Heart left ventricle (tissue), 16 donors: ENCODE results near the gene RNF183. TPM values are rescaled to one million over a fixed set of nuclear protein-coding genes. Genes with fewer than 3 reads are reported as not detected.

ENCODE experiments used
- ATAC-seq, 4 donors: fragments of 200-7000 bp; cut with Tn5 transposase; one replicate each; pipeline ENCODE4 v1.9.1; 2020 to 2022; ENCODE audit warnings: moderate library complexity in 4 of 4, mild to moderate bottlenecking in 3 of 4, moderate number of reproducible peaks in 1 of 4
- DNase-seq, 5 donors: peaks; one replicate each; pipeline ENCODE4 v3.0.0-alpha.2; 2020
- H3K27ac ChIP-seq, 12 donors: fragments of 200-600 bp; sonication (generic) in 4 of 12; one replicate each; pipeline versions ENCODE4 v1.5.0 to v1.8.0; 2016 to 2022; ENCODE audit warnings: mild to moderate bottlenecking in 2 of 12
- H3K27me3 ChIP-seq, 9 donors: fragments of 200-600 bp; sonication (generic) in 2 of 9; one replicate each; pipeline versions ENCODE4 v1.5.1 to v1.8.0; 2016 to 2022; ENCODE audit warnings: mild to moderate bottlenecking in 3 of 9
- H3K36me3 ChIP-seq, 9 donors: fragments of 200-600 bp; sonication (generic) in 2 of 9; one replicate each; pipeline versions ENCODE4 v1.5.0 to v1.8.0; 2018 to 2022; ENCODE audit warnings: mild to moderate bottlenecking in 2 of 9
- H3K4me1 ChIP-seq, 12 donors: fragments of 200-600 bp; sonication (generic) in 4 of 12; one replicate each; pipeline versions ENCODE4 v1.5.0 to v1.8.0; 2016 to 2022; ENCODE audit warnings: mild to moderate bottlenecking in 3 of 12
- H3K4me3 ChIP-seq, 12 donors: fragments of 200-600 bp; sonication (generic) in 4 of 12; one replicate each; pipeline versions ENCODE4 v1.5.0 to v1.8.0; 2017 to 2022; ENCODE audit warnings: mild to moderate bottlenecking in 9 of 12, moderate library complexity in 4 of 12
- H3K9me3 ChIP-seq, 12 donors: fragments of 200-600 bp; sonication (generic) in 4 of 12; one replicate each; pipeline versions ENCODE4 v1.5.0 to v1.8.0; 2016 to 2022; ENCODE audit warnings: mild to moderate bottlenecking in 1 of 12
- CTCF ChIP-seq, 12 donors: fragments of 200-600 bp; sonication (generic) in 4 of 12; IDR thresholded peaks; one replicate each; pipeline versions ENCODE4 v1.5.0 to v1.8.0; 2018 to 2022; ENCODE audit warnings: antibody characterized with exemption in 12 of 12, mild to moderate bottlenecking in 5 of 12
- POLR2A ChIP-seq, 2 donors: fragments of 450-650 bp; IDR thresholded peaks; one replicate each; pipeline ENCODE4 v1.6.1; 2017; ENCODE audit warnings: antibody characterized with exemption in 2 of 2, mild to moderate bottlenecking in 2 of 2, moderate library complexity in 2 of 2
- WGBS, 4 donors: extraction: QIAGEN DNeasy Blood & Tissue Kit in 2 of 4; methylation state at CpG; one replicate each; pipeline versions ENCODE4 v1.1.5 to v1.1.7; 2013 to 2018; 5-methylcytosine and 5-hydroxymethylcytosine counted together
- intact Hi-C, 10 donors: fragments of 100-400 bp; cut with DNase I; formaldehyde crosslinking; loops; one replicate each; pipeline versions ENCODE4 v1.11.1 to v1.14.2; 2022
- polyA plus RNA-seq, 2 donors: library from polyadenylated mRNA; stranded (reverse); fragments of 200-250 nt; gene quantifications; one replicate each; pipeline ENCODE4 v1.2.3, GENCODE V29; 2013
- total RNA-seq, 9 donors: library from RNA; depleted of rRNA in 2 of 9; stranded (reverse); fragments of >200 nt in 2 of 9; fragmentation: NEBNext Ultra II Directional in 3 of 9; extraction: Animal tissue kit (Norgen Biotek cat#: 25700) in 3 of 9; gene quantifications; one replicate each; pipeline versions ENCODE4 v1.1.0 to v1.2.4, GENCODE V29; 2016 to 2023
- donor health status: ischemic (EF 13 %, LVEDD 7.1; RV severe dilation, severe dysfunction).
- donor health status: healthy with polysubstance abuse.
- donor health status: DM: no; HTN: yes; CAD: no.
- donor health status: DM: no; HTN: no; CAD: no.
- donor health status: ischemic (EF 25% LVEDD 6.9; RV normal size, moderate dysfunction).
- donor health status: ischemic (EF 25% LVEDD 5.7; RV mildly dilated, moderate dysfunction).
- donor health status: healthy.
- donor health status: DM: yes; HTN: yes; CAD: no.
- donor health status: ischemic (EF 35%, LVEDD 5.7; RV mildly dilated, moderate dysfunction).
- donor health status: nonischemic (EF 11% LVEDD 7.7; RV severe dilation, severe dysfunction).
- donor health status: DM: yes; HTN: yes; CAD: no.
- donor health status: PGD.
- donor health status: ischemic (EF 29% LVEDD 5.4; RV normal size, mild dysfunction).
- donor health status: nonischemic (EF 23%, LVEDD 6.1; RV moderate dilation, normal function).

RNF183 gene
- total and polyA plus RNA-seq, 11 donors, result 0.04 TPM; not detected in 10

GRCh38 chr9:113345671-113346070 lies 42.5 kb upstream of the RNF183 start:
- Histone ChIP-seq H3K9me3 (no peaks in the 10 kb centered on the region), H3K4me3 (no peak overlapping the region), H3K4me1 (peaks cover 0 to 26% (median 15%) of the 10 kb centered on the region in 12 donors), H3K27me3 (peaks cover 0 to 12% (median 7%) of the 10 kb centered on the region in 9 donors), H3K27ac (peak overlapping the region in 4 of 12 donors; percentile 8 to 87 (median 24)), H3K36me3 (no peaks in the 10 kb centered on the region)
- 0 to 89% (median 43%) methylated on average over 1 of the region's 1 CpG for WGBS, 4 donors
- DNase-seq (no peak), ATAC-seq (no peak)
- intact Hi-C loops, result loop anchor here in 2 of 10 donors (10.0 kb wide), 2 partner anchors 49 to 71 kb away; partner anchors contain the start of genes CDC26 (in 1 of the 2) and PRPF4 (in 1 of the 2)
- no peak for TF ChIP-seq CTCF (IDR thresholded peaks at IDR 0.05)

GRCh38 chr9:113345190-113345589 lies 42.0 kb upstream of the RNF183 start:
- TF ChIP-seq POLR2A (IDR thresholded peaks at IDR 0.05), result no peak
- no peak for TF ChIP-seq CTCF (IDR thresholded peaks at IDR 0.05)
- peak overlapping the region in 9 of 12 donors; percentile 8 to 95 (median 84) for H3K27ac ChIP-seq

GRCh38 chr9:113343732-113344231 lies 40.6 kb upstream of the RNF183 start:
- H3K36me3 ChIP-seq, result no peaks in the 10 kb centered on the region
- 18 to 41% (median 28%) methylated on average over 1 of the region's 1 CpG for WGBS, 4 donors
- peak overlapping the region; percentile 67 to 95 (median 82) for H3K27ac ChIP-seq
- H3K4me3 ChIP-seq, result no peak overlapping the region
- H3K9me3 ChIP-seq, result no peaks in the 10 kb centered on the region
- intact Hi-C loops, result loop anchor here in 8 of 10 donors (5.0 to 10.0 kb wide), 5 partner anchors 34 to 69 kb away; partner anchors contain the start of genes HDHD3 (in 3 of the 8), ALAD (in 2 of the 8), CDC26 (in 1 of the 8) and PRPF4 (in 1 of the 8)
- no peaks in the 10 kb centered on the region for H3K27me3 ChIP-seq
- ATAC-seq (peak; percentile 86 to 93 (median 92)), DNase-seq (peak; percentile 68 to 92 (median 89))
- no peak for TF ChIP-seq CTCF (IDR thresholded peaks at IDR 0.05)
- TF ChIP-seq POLR2A (IDR thresholded peaks at IDR 0.05), result no peak
- H3K4me1 ChIP-seq, result peaks cover 0 to 26% (median 12%) of the 10 kb centered on the region in 12 donors

More at GRCh38 chr9:113345190-113345589, 42.0 kb upstream of the RNF183 start:
- Histone ChIP-seq H3K4me1 (peaks cover 0 to 25% (median 12%) of the 10 kb centered on the region in 12 donors), H3K4me3 (no peak overlapping the region), H3K9me3 (no peaks in the 10 kb centered on the region), H3K27me3 (peaks cover 0 to 10% (median 6%) of the 10 kb centered on the region in 9 donors), H3K36me3 (no peaks in the 10 kb centered on the region)
- ATAC-seq, result no peak
- intact Hi-C loops, result loop anchor here in 2 of 10 donors (10.0 kb wide), 2 partner anchors 50 to 70 kb away; partner anchors contain the start of genes CDC26 (in 1 of the 2) and PRPF4 (in 1 of the 2)
- 63 to 74% (median 73%) methylated on average over 2 of the region's 2 CpGs for whole genome bisulfite sequencing, 4 donors
- DNase-seq, result no peak

- DNase-seq (no peak), ATAC-seq (no peak)
- Histone ChIP-seq H3K4me1 (peaks cover 0 to 26% (median 12%) of the 10 kb centered on the region in 12 donors), H3K27me3 (no peaks in the 10 kb centered on the region), H3K36me3 (no peaks in the 10 kb centered on the region), H3K9me3 (no peaks in the 10 kb centered on the region), H3K27ac (no peak overlapping the region), H3K4me3 (no peak overlapping the region)
- intact Hi-C loops, result loop anchor here in 8 of 10 donors (2.0 to 10.0 kb wide), 6 partner anchors 35 to 67 kb away; partner anchors contain the start of genes ALAD (in 4 of the 8), HDHD3 (in 3 of the 8), CDC26 (in 1 of the 8) and PRPF4 (in 1 of the 8)
- TF ChIP-seq CTCF (IDR thresholded peaks at IDR 0.05), result no peak
- TF ChIP-seq POLR2A (IDR thresholded peaks at IDR 0.05), result no peak
- 70 to 74% (median 73%) methylated on average over 9 of the region's 9 CpGs for WGBS, 4 donors
Observed at GRCh38 chr9:113341712-113342410, 38.7 kb upstream of the RNF183 start.
